Activated T-cell treated with anti-CD3 and anti-CD28 coated beads for 24 hours (primary cell): ENCODE results near the gene WNT8A.

Experiments
- DNase-seq: peaks from one replicate; pipeline ENCODE4 v3.0.0-alpha.2; 2020; ENCODE audit warnings: low read depth

Gene WNT8A

DNA sequence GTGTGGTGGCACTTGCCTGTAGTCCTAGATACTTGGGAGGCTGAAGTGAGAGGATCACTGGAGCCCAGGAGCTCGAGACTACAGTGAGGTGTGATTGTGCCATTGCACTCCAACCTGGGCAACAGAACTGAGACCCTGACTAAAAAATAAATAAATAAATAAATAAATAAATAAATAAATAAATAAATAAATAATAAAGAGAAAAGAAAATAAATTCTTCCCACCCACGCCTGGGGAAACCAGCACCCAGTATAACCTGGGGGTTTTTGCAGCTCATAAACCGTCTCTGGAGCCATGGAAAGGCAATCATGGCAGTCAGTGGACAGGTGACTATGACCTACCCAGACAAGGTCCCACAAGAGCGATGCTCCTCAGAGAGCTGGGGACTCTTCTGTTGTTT is 7.9 kb downstream of the WNT8A start:
- no peak for DNase-seq

GRCh38 chr5:138092301-138092700 is 8.5 kb downstream of the WNT8A start:
- DNase-seq: no peak

DNA sequence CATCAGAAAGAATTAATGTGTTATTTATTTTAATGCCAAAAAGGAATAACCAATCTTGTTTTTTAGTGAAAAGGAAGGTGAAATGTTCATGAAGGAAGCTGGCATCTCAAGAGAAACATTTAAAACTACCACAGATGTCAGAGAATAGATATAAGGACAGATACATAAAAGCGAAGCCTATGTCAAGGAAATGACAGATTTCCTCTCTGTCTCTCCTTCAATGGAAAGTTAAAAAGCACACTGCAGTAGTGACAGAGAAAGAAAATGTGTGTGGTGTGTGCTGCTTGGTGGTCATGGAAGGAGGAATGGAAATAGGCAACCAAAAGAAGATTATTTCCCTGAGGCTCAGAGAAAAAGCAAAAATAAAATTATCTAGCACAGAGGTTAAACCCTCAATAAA is 9.2 kb downstream of the WNT8A start:
- DNase-seq: no peak

- no peak for DNase-seq
These were observed 11.5 kb downstream of the WNT8A start for GRCh38 chr5:138095100-138095907.

DNA sequence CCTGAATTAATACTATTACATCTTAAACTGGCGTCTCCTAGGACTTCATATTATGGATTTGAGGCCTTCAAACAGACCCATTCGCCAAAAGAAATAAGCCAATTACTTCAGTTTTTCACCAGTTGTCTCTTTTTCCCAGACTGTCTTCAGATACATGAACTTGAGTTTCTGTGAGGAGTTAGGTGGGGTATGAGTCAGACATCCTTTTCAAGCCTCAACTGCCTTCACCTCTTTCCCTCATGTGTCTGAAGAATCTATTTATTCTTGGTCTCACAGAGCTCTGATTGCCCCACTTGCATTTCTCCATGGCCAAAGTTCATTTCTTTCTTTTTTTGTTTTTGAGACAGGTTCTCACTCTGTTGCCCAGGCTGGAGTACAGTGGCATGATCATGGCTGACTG is 12.5 kb downstream of the WNT8A start:
- DNase-seq: no peak

GRCh38 chr5:138096997-138097828 is 13.4 kb downstream of the WNT8A start:
- DNase-seq: no peak

GRCh38 chr5:138102454-138103318 is 18.9 kb downstream of the WNT8A start:
- DNase-seq: no peak

GRCh38 chr5:138103319-138103637 is 19.4 kb downstream of the WNT8A start:
- DNase-seq: no peak

- DNase-seq: no peak
These were observed 21.9 kb downstream of the WNT8A start for GRCh38 chr5:138105709-138106108.

DNA sequence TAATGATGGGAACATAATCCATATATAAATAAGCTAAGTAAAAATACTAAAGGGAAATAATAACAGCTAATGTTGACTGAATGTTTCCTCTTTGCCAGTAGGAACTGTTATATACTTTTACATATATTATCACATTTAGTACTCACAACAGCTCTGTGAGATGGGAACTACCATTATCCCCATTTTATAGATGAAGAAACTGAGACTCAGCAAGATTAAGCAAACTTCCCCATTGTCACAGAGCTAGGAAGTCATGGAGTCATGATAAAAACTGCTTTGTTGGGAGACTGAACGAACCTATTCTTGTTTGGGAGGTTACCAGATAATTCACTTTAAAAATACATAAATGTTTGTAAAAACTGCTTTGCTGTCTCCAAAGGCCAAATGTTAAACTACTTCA is 23.4 kb downstream of the WNT8A start:
- no peak for DNase-seq

GRCh38 chr5:138109463-138110265 is 25.8 kb downstream of the WNT8A start:
- DNase-seq: no peak

GRCh38 chr5:138110266-138110963 is 26.6 kb downstream of the WNT8A start:
- no peak for DNase-seq

DNA sequence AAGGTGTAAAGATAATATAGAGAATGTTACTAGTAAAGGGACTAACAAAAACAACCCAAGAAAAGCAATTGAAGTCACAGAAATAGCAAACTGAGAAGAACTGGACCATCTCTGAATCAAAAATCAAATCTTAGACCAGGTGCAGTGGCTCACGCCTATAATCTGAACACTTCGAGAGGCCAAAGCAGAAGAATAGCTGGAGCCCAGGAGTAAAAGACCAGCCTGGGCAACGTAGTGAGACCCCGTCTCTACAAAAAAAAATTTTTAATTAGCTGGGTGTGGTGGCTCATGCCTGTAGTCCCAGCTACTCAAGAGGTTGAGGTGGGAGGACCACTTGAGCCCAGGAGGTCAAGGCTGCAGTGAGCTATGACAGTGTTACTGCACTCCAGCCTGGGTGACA is 27.3 kb downstream of the WNT8A start:
- no peak for DNase-seq

- no peak for DNase-seq
These were observed 28.1 kb downstream of the WNT8A start for GRCh38 chr5:138111937-138112336.

DNA sequence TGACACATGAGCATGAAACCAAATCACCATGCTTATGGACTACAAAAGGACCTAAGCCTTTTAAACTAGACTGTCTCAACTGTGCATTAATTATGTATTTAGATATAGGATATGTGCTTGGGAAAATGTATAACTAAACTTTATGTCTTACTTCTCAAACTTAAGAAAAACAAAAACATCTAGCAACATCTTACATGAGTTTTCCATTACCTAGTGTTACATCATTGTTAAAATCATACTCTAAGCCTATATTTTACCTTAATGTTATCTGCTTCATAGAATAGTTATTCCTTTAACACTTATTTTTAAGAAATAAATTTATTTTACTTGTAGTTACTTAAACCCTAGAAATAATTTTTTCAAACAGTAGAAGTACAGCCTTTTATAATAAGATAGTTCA is 31.4 kb downstream of the WNT8A start:
- no peak for DNase-seq

GRCh38 chr5:138128334-138128733 is 44.5 kb downstream of the WNT8A start:
- DNase-seq: no peak

GRCh38 chr5:138129347-138129746 is 45.5 kb downstream of the WNT8A start:
- no peak for DNase-seq

DNA sequence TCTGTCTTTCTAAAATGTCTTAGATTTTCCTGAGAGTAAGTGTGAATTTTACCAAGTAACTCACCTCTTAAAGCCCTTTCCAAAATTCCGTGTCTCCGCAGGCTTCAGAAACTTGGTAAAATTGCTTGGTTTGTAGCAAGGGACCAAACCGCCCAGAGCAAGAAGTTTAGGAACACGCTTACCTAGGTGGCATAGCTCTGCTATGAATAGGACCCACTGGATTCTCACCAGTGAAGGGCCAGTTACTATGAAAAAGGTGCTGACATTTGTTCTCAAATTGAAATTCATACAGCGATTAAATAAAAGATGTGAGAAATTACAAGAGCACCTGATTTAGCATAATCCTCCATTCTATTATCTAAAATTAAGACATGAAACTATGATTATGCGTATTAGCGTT is 48.7 kb downstream of the WNT8A start:
- no peak for DNase-seq

GRCh38 chr5:138138949-138139780 is 55.3 kb downstream of the WNT8A start, which contains the start of gene NME5:
NME5 (minus strand) TSS chr5:138139428; CDS start chr5:138138780, 648 bp downstream.
- DNase-seq: no peak

DNA sequence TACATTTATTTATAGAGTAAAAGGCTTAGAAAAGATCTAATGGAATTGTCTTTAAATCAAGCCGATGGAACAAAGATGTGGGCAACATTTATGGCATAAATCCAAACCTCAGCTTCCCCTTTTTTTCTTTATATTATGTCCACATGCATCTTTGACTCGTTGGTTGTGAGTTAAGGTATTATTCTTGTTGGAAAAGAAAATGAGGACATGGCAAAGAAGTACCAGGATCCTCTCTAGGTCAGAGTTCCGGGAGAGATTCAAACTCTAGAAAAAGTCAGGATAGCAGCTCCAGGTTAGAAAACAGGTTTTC is 55.9 kb downstream of the WNT8A start:
- DNase-seq: no peak
